ENCODE results near the gene APBA2. TPM values are rescaled to one million over a fixed set of nuclear protein-coding genes. Genes with fewer than 3 reads are reported as not detected.

Gene APBA2
- total RNA-seq, 1 experiment from 2014 or later: 11.2 TPM

DNA sequence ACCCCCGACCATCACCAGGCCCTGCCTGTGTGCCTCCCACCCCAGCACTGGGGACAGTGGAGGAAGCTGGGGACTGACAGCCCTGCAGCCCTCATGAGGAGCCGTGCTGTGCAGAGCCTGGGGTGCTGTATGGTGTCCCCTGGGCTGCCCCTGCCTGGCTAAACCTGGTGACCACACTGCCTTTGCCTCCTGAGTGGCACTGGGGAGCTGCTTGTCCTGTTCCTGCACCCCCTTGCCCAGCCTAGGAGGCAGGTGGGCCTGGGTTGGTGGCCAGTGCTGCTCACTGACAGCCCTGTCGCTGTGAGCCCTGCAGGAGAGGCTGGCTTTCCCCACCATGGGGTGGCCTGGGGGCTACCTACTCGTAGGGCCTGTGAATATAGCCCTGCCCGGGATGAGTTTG lies 224.4 kb downstream of the APBA2 start:
- Mint-ChIP-seq H3K4me3 (no peak overlapping the region), H3K9me3 (no peaks in the 10 kb centered on the region), H3K27me3 (ENCODE audit: low read depth) (no peaks in the 10 kb centered on the region), H3K4me1 (peaks cover 12% of the 10 kb centered on the region), H3K27ac (no peak overlapping the region), H3K36me3 (no peaks in the 10 kb centered on the region)
- TF ChIP-seq NFE2L1 (CRISPR knock-in tag; IDR thresholded peaks at IDR 0.05) (no peak), JAZF1 (CRISPR knock-in tag; IDR thresholded peaks at IDR 0.05) (no peak), SMAD4 (CRISPR knock-in tag; IDR thresholded peaks at IDR 0.05) (no peak), OVOL2 (CRISPR knock-in tag; IDR thresholded peaks at IDR 0.05; ENCODE audit: borderline replicate concordance) (no peak), E2F1 (CRISPR knock-in tag; IDR thresholded peaks at IDR 0.05) (no peak), FOXP4 (CRISPR knock-in tag; IDR thresholded peaks at IDR 0.05) (no peak), NR2C2 (CRISPR knock-in tag; IDR thresholded peaks at IDR 0.05) (no peak), IRF1 (CRISPR knock-in tag; IDR thresholded peaks at IDR 0.05) (no peak), ZNF671 (CRISPR knock-in tag; IDR thresholded peaks at IDR 0.05) (no peak)
- TF ChIP-seq, protein P1, sequence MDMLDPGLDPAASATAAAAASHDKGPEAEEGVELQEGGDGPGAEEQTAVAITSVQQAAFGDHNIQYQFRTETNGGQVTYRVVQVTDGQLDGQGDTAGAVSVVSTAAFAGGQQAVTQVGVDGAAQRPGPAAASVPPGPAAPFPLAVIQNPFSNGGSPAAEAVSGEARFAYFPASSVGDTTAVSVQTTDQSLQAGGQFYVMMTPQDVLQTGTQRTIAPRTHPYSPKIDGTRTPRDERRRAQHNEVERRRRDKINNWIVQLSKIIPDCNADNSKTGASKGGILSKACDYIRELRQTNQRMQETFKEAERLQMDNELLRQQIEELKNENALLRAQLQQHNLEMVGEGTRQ (CRISPR knock-in tag; IDR thresholded peaks at IDR 0.05): no peak
- TF ChIP-seq, protein P2, sequence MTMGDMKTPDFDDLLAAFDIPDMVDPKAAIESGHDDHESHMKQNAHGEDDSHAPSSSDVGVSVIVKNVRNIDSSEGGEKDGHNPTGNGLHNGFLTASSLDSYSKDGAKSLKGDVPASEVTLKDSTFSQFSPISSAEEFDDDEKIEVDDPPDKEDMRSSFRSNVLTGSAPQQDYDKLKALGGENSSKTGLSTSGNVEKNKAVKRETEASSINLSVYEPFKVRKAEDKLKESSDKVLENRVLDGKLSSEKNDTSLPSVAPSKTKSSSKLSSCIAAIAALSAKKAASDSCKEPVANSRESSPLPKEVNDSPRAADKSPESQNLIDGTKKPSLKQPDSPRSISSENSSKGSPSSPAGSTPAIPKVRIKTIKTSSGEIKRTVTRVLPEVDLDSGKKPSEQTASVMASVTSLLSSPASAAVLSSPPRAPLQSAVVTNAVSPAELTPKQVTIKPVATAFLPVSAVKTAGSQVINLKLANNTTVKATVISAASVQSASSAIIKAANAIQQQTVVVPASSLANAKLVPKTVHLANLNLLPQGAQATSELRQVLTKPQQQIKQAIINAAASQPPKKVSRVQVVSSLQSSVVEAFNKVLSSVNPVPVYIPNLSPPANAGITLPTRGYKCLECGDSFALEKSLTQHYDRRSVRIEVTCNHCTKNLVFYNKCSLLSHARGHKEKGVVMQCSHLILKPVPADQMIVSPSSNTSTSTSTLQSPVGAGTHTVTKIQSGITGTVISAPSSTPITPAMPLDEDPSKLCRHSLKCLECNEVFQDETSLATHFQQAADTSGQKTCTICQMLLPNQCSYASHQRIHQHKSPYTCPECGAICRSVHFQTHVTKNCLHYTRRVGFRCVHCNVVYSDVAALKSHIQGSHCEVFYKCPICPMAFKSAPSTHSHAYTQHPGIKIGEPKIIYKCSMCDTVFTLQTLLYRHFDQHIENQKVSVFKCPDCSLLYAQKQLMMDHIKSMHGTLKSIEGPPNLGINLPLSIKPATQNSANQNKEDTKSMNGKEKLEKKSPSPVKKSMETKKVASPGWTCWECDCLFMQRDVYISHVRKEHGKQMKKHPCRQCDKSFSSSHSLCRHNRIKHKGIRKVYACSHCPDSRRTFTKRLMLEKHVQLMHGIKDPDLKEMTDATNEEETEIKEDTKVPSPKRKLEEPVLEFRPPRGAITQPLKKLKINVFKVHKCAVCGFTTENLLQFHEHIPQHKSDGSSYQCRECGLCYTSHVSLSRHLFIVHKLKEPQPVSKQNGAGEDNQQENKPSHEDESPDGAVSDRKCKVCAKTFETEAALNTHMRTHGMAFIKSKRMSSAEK (CRISPR knock-in tag; IDR thresholded peaks at IDR 0.05; ENCODE audit: borderline replicate concordance): no peak
- ChIA-PET POLR2A (no interaction called here), CTCF (interaction anchor here (1.6 to 12.5 kb wide), 2 partner anchors 6 to 30 kb away, joined by 7 to 196 read pairs; no protein-coding TSS in a partner anchor)
- DNase-seq (ENCODE audit: low spot score): no peak
- no peak for ATAC-seq

DNA sequence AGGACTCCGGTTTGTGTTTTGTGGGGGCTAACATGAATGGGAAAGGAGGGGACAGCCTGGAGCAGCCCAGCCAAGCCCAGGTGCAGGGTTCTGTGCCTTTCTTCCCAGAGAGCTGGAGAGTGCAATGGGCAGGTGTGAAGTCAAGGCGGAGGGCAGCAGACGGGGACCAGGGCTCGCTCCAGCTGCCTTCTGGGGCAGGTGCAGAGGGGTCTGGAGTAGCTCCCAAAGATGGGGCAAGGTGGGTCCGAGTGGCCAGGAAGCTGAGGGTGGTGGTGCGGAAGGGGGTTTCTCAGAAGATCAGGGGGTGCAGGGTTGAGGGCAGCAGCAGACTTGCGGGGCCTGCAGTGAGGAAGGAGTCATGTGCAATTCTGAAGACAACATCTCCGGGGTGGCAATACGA lies 225.0 kb downstream of the APBA2 start:
- Mint-ChIP-seq H3K9me3 (no peaks in the 10 kb centered on the region), H3K4me1 (peaks cover 10% of the 10 kb centered on the region), H3K36me3 (no peaks in the 10 kb centered on the region), H3K27ac (0 out of 2 replicates have a peak overlapping the region, but pooled peaks have one; percentile 66), H3K4me3 (no peak overlapping the region), H3K27me3 (ENCODE audit: low read depth) (no peaks in the 10 kb centered on the region)
- ATAC-seq (no peak), DNase-seq (ENCODE audit: low spot score) (no peak)
- ChIA-PET POLR2A (no interaction called here), CTCF (interaction anchor here (1.6 to 12.5 kb wide), 2 partner anchors 6 to 29 kb away, joined by 7 to 196 read pairs; no protein-coding TSS in a partner anchor)
- TF ChIP-seq SMAD4 (CRISPR knock-in tag; IDR thresholded peaks at IDR 0.05) (no peak), ETV6 (CRISPR knock-in tag; IDR thresholded peaks at IDR 0.05) (no peak), IRF2 (CRISPR knock-in tag; IDR thresholded peaks at IDR 0.05; ENCODE audit: borderline replicate concordance, low read depth) (no peak), HMGXB4 (CRISPR knock-in tag; IDR thresholded peaks at IDR 0.05) (no peak), GRHL2 (CRISPR knock-in tag; IDR thresholded peaks at IDR 0.05; ENCODE audit: insufficient replicate concordance, severe bottlenecking) (no peak), TEAD1 (CRISPR knock-in tag; IDR thresholded peaks at IDR 0.05) (no peak), PRRX2 (CRISPR knock-in tag; IDR thresholded peaks at IDR 0.05) (no peak), ESRRA (CRISPR knock-in tag; IDR thresholded peaks at IDR 0.05; ENCODE audit: borderline replicate concordance) (no peak), ATF3 (CRISPR knock-in tag; conservative IDR thresholded peaks at IDR 0.05) (no peak), TCF7 (CRISPR knock-in tag; IDR thresholded peaks at IDR 0.05; ENCODE audit: low read depth) (no peak)
- TF ChIP-seq, protein P3, sequence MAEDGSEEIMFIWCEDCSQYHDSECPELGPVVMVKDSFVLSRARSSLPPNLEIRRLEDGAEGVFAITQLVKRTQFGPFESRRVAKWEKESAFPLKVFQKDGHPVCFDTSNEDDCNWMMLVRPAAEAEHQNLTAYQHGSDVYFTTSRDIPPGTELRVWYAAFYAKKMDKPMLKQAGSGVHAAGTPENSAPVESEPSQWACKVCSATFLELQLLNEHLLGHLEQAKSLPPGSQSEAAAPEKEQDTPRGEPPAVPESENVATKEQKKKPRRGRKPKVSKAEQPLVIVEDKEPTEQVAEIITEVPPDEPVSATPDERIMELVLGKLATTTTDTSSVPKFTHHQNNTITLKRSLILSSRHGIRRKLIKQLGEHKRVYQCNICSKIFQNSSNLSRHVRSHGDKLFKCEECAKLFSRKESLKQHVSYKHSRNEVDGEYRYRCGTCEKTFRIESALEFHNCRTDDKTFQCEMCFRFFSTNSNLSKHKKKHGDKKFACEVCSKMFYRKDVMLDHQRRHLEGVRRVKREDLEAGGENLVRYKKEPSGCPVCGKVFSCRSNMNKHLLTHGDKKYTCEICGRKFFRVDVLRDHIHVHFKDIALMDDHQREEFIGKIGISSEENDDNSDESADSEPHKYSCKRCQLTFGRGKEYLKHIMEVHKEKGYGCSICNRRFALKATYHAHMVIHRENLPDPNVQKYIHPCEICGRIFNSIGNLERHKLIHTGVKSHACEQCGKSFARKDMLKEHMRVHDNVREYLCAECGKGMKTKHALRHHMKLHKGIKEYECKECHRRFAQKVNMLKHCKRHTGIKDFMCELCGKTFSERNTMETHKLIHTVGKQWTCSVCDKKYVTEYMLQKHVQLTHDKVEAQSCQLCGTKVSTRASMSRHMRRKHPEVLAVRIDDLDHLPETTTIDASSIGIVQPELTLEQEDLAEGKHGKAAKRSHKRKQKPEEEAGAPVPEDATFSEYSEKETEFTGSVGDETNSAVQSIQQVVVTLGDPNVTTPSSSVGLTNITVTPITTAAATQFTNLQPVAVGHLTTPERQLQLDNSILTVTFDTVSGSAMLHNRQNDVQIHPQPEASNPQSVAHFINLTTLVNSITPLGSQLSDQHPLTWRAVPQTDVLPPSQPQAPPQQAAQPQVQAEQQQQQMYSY (CRISPR knock-in tag; IDR thresholded peaks at IDR 0.05): no peak
